ENCODE results near the gene FAM111B. TPM values are rescaled to one million over a fixed set of nuclear protein-coding genes. Genes with fewer than 3 reads are reported as not detected.

Gene FAM111B
- total RNA-seq, 1 experiment from 2014 or later = 26.7 TPM

GRCh38 chr11:59137190-59137589, 30.2 kb downstream of the FAM111B start:
- ChIA-PET CTCF (no interaction called here), POLR2A (ENCODE audit: unreplicated experiment) (no interaction called here)
- H2AFZ ChIP-seq (ENCODE audit: low read length) = no peak overlapping the region
- H3K9me2 ChIP-seq (replicated peaks; ENCODE audit: low read length) = no peaks in the 10 kb centered on the region
- no peaks in the 10 kb centered on the region for H3F3A ChIP-seq (ENCODE audit: low read length, unreplicated experiment)
- intact Hi-C loops (cut with micrococcal nuclease) = no loop called here
- BruUV-seq (replicated peaks) = no TSS peak
- H3K79me2 ChIP-seq (ENCODE audit: low read length) = peaks cover 8% of the 10 kb centered on the region; the same call in 1 of the 2 replicates
- peaks cover 24% of the 10 kb centered on the region for H3K36me3 ChIP-seq (ENCODE audit: low read depth, low read length)
- no peak overlapping the region for H3K4me2 ChIP-seq (ENCODE audit: low read length)
- H4K20me1 ChIP-seq (ENCODE audit: low read length) = no peaks in the 10 kb centered on the region
- H3K27ac ChIP-seq (ENCODE audit: low read length) = no peak overlapping the region
- peaks cover 11% of the 10 kb centered on the region; the same call in 1 of the 2 replicates for H3K4me1 ChIP-seq (ENCODE audit: insufficient read depth, low read length)
- DNase-seq = no peak
- ATAC-seq = no peak
- H3K9me3 ChIP-seq (ENCODE audit: low read length) = peaks cover 7% of the 10 kb centered on the region; the same call in 1 of the 2 replicates
- H3K9ac ChIP-seq (ENCODE audit: low read length) = no peak overlapping the region
- H3K27me3 ChIP-seq (ENCODE audit: low read length) = no peaks in the 10 kb centered on the region
- no peak for TF ChIP-seq EZH2phosphoT487 (IDR thresholded peaks at IDR 0.05; ENCODE audit: borderline replicate concordance, low read length)
- TF ChIP-seq EZH2 (IDR thresholded peaks at IDR 0.05; ENCODE audit: low read length, unreplicated experiment) = no peak
- no peak for TF ChIP-seq CTCF (conservative IDR thresholded peaks at IDR 0.05; ENCODE audit: low read depth, low read length)
- no peak overlapping the region for H3K4me3 ChIP-seq (ENCODE audit: low read length)

GRCh38 chr11:59138643-59139042, 31.6 kb downstream of the FAM111B start:
- peaks cover 13% of the 10 kb centered on the region for H3K4me1 ChIP-seq (ENCODE audit: insufficient read depth, low read length)
- no peaks in the 10 kb centered on the region for H3K27me3 ChIP-seq (ENCODE audit: low read length)
- no peak overlapping the region for H3K9ac ChIP-seq (ENCODE audit: low read length)
- H3K9me3 ChIP-seq (ENCODE audit: low read length) = no peaks in the 10 kb centered on the region
- H3F3A ChIP-seq (ENCODE audit: low read length, unreplicated experiment) = no peaks in the 10 kb centered on the region
- no peaks in the 10 kb centered on the region for H3K9me2 ChIP-seq (replicated peaks; ENCODE audit: low read length)
- peaks cover 11% of the 10 kb centered on the region; the same call in 1 of the 2 replicates for H3K79me2 ChIP-seq (ENCODE audit: low read length)
- H4K20me1 ChIP-seq (ENCODE audit: low read length) = no peaks in the 10 kb centered on the region
- ATAC-seq = no peak
- DNase-seq = no peak
- H3K27ac ChIP-seq (ENCODE audit: low read length) = no peak overlapping the region
- BruUV-seq (replicated peaks) = no TSS peak
- H3K36me3 ChIP-seq (ENCODE audit: low read depth, low read length) = peaks cover 11% of the 10 kb centered on the region; the same call in 1 of the 2 replicates
- H3K4me3 ChIP-seq (ENCODE audit: low read length) = no peak overlapping the region
- POLR2A ChIA-PET (ENCODE audit: unreplicated experiment) = no interaction called here
- CTCF ChIA-PET = no interaction called here
- intact Hi-C loops (cut with micrococcal nuclease) = no loop called here
- H2AFZ ChIP-seq (ENCODE audit: low read length) = no peak overlapping the region
- no peak overlapping the region for H3K4me2 ChIP-seq (ENCODE audit: low read length)
- no peak for TF ChIP-seq EZH2phosphoT487 (IDR thresholded peaks at IDR 0.05; ENCODE audit: borderline replicate concordance, low read length)
- no peak for TF ChIP-seq CTCF (conservative IDR thresholded peaks at IDR 0.05; ENCODE audit: low read depth, low read length)
- TF ChIP-seq EZH2 (IDR thresholded peaks at IDR 0.05; ENCODE audit: low read length, unreplicated experiment) = no peak

- DNase-seq (no peak), ATAC-seq (no peak)
- H3K9ac ChIP-seq (ENCODE audit: low read length) = no peak overlapping the region
- H3K9me2 ChIP-seq (replicated peaks; ENCODE audit: low read length) = no peaks in the 10 kb centered on the region
- CTCF ChIA-PET = interaction anchor here (0.7 to 1.8 kb wide), 2 partner anchors 15 to 17 kb away, joined by 3 to 13 read pairs; no protein-coding TSS in a partner anchor
- no peaks in the 10 kb centered on the region for H3F3A ChIP-seq (ENCODE audit: low read length, unreplicated experiment)
- peak overlapping the region; percentile 94 for H3K4me2 ChIP-seq (ENCODE audit: low read length)
- peaks cover 30% of the 10 kb centered on the region for H3K79me2 ChIP-seq (ENCODE audit: low read length)
- POLR2A ChIA-PET (ENCODE audit: unreplicated experiment) = no interaction called here
- peak overlapping the region; percentile 79; the same call in 1 of the 2 replicates for H3K4me3 ChIP-seq (ENCODE audit: low read length)
- no peak overlapping the region for H2AFZ ChIP-seq (ENCODE audit: low read length)
- intact Hi-C loops (cut with micrococcal nuclease) = loop anchor here (5.0 to 10.0 kb wide), 2 partner anchors 414 to 564 kb away; partner anchors contain the start of genes LPXN and ZFP91
- TF ChIP-seq EZH2 (IDR thresholded peaks at IDR 0.05; ENCODE audit: low read length, unreplicated experiment) = no peak
- TF ChIP-seq CTCF (conservative IDR thresholded peaks at IDR 0.05; ENCODE audit: low read depth, low read length) = no peak
- TF ChIP-seq EZH2phosphoT487 (IDR thresholded peaks at IDR 0.05; ENCODE audit: borderline replicate concordance, low read length) = no peak
- H3K27ac ChIP-seq (ENCODE audit: low read length) = no peak overlapping the region
- H4K20me1 ChIP-seq (ENCODE audit: low read length) = no peaks in the 10 kb centered on the region
- peaks cover 28% of the 10 kb centered on the region for H3K4me1 ChIP-seq (ENCODE audit: insufficient read depth, low read length)
- no peaks in the 10 kb centered on the region for H3K27me3 ChIP-seq (ENCODE audit: low read length)
- no peaks in the 10 kb centered on the region for H3K9me3 ChIP-seq (ENCODE audit: low read length)
- 0 out of 2 replicates have a peak, but pooled peaks cover under 1% of the 10 kb centered on the region for H3K36me3 ChIP-seq (ENCODE audit: low read depth, low read length)
- BruUV-seq (replicated peaks) = no TSS peak
Observed at GRCh38 chr11:59141191-59141590, 34.2 kb downstream of the FAM111B start.
